Dendritic cell treated with granulocyte-macrophage colony-stimulating factor and Interleukin-4, amounts not matched to agents 40 ng/mL and 50 ng/mL, for 4 days (primary cell): ENCODE results near the gene TNFRSF8.
"Not testable (repeated sequence)": the region's sequence is repeated elsewhere in the genome, so short reads cannot be mapped to it uniquely, and the experiment has no call there.

Source experiments
- H3K27ac Mint-ChIP-seq: one replicate; pipeline ENCODE4 v1.8.0; 2022; ENCODE audit warnings: mild to moderate bottlenecking, mixed read lengths
- H3K27me3 Mint-ChIP-seq: one replicate; pipeline ENCODE4 v1.8.0; 2022; ENCODE audit warnings: mild to moderate bottlenecking, mixed read lengths
- H3K36me3 Mint-ChIP-seq: one replicate; pipeline ENCODE4 v1.8.0; 2022; ENCODE audit warnings: low read depth, mixed read lengths
- H3K4me1 Mint-ChIP-seq: one replicate; pipeline ENCODE4 v1.8.0; 2022; ENCODE audit warnings: low read depth, mixed read lengths
- H3K4me3 Mint-ChIP-seq: one replicate; pipeline ENCODE4 v1.8.0; 2022; ENCODE audit warnings: mild to moderate bottlenecking, moderate library complexity, mixed read lengths
- H3K9me3 Mint-ChIP-seq: one replicate; pipeline ENCODE4 v1.8.0; 2022; ENCODE audit warnings: mixed read lengths
- intact Hi-C: fragments of 100-400 bp; cut with micrococcal nuclease; formaldehyde crosslinking; loops from one replicate; pipeline ENCODE4 v1.15.0; 2022

TNFRSF8 gene

DNA sequence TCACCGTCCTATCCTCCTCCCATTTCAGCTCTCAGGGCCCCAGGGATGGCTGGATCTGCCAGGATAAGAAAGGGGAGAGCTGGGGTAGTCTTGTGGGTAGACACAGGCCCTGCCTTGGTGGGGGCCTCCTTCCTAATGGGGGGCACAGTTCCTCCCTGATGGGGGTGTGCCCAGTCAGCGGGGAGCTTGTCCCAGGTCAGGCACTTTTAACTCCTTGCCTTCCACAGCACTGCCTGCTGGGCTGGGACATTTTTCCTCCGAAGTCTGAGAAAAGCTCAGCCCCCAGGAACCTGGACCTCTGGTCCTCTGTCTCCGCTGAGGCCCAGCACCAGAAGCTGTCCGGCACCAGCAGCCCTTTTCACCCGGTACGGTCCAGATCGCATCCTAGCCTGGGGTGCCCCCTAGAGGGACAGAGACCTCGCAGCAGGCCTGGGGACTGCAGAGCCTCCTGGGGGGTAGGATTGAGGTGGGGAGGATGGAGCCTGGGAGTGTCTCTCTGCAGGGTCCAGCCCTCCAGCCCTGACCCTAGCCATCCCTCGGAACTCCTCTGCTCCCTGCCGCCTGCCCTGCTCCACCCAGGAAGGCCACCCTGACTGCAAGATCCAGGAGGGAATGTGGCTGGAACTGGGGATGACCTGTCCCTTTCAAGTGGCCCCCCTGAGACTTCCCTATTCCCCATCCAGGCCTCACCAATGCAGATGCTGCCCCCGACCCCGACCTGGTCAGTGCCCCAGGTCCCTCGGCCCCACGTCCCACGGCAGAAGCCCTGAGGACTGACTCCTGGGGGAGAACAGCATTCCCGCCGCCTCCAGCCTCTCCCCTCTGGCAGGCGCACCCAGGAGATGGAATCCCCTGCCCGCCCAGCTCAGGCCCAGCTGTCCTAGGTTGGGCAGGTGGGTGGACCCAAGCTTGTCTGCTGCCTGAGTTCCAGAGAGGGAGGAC, 31.8 kb upstream of the TNFRSF8 start:
- Mint-ChIP-seq H3K27me3 (no peaks in the 10 kb centered on the region), H3K4me1 (peaks cover 7% of the 10 kb centered on the region), H3K36me3 (peaks cover 67% of the 10 kb centered on the region), H3K9me3 (no peaks in the 10 kb centered on the region), H3K27ac (no peak overlapping the region), H3K4me3 (no peak overlapping the region)
- intact Hi-C loops = no loop called here

GRCh38 chr1:12032161-12032621, 30.9 kb upstream of the TNFRSF8 start:
- H3K4me3 Mint-ChIP-seq = no peak overlapping the region
- no peaks in the 10 kb centered on the region for H3K27me3 Mint-ChIP-seq
- peaks cover 7% of the 10 kb centered on the region for H3K4me1 Mint-ChIP-seq
- intact Hi-C loops = no loop called here
- H3K9me3 Mint-ChIP-seq = no peaks in the 10 kb centered on the region
- peaks cover 58% of the 10 kb centered on the region for H3K36me3 Mint-ChIP-seq
- no peak overlapping the region for H3K27ac Mint-ChIP-seq

DNA sequence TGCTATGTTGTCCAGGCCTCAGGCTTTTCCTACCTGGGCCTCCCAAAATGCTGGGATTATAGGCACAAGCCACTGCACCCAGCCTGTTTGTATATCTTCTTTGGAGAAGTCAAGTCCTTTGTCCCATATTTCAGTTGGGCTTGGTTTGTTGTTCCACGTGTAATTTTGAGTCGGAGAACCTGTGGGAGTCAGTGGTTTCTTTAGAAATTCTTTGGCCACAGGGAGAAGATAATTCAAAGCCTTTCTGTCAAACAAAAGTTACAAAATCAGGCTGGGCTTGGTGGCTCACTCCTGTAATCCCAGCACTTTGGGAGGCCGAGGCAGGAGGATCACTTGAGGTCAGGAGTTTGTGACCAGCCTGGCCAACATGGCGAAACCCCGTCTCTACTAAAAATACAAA, 29.7 kb upstream of the TNFRSF8 start:
- Mint-ChIP-seq H3K36me3 (peaks cover 46% of the 10 kb centered on the region), H3K27ac (peak overlapping the region; percentile 23)
- H3K9me3 Mint-ChIP-seq, H3K27me3 Mint-ChIP-seq, intact Hi-C loops, H3K4me3 Mint-ChIP-seq, H3K4me1 Mint-ChIP-seq: not testable (repeated sequence)

DNA sequence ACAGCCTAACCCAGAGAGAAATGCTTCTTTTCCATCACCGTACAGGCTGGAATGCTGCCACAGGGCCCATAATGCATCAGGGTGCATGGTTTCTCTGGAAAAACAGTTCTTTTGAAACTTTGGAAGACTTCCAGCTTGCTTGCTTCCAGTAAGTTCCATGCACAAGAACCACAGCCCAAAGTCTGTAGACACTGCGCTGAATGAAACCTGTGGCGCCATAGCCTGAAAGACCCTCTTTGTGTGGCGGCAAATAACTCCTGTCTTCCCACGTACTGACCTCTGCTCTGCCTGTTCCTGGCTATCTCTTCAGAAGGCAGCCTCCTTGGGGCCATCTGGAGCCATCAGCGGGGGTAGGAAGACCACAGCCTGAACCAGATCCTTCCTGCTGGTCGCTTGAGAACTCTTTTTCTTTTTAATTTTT, 28.7 kb upstream of the TNFRSF8 start:
- no peak overlapping the region for H3K4me3 Mint-ChIP-seq
- no peaks in the 10 kb centered on the region for H3K27me3 Mint-ChIP-seq
- peaks cover 7% of the 10 kb centered on the region for H3K4me1 Mint-ChIP-seq
- intact Hi-C loops = no loop called here
- no peaks in the 10 kb centered on the region for H3K9me3 Mint-ChIP-seq
- H3K27ac Mint-ChIP-seq = no peak overlapping the region
- H3K36me3 Mint-ChIP-seq = peaks cover 36% of the 10 kb centered on the region

GRCh38 chr1:12035312-12035711, 27.8 kb upstream of the TNFRSF8 start:
- H3K9me3 Mint-ChIP-seq = no peaks in the 10 kb centered on the region
- H3K27ac Mint-ChIP-seq = no peak overlapping the region
- H3K4me1 Mint-ChIP-seq = peaks cover 7% of the 10 kb centered on the region
- H3K36me3 Mint-ChIP-seq = peaks cover 27% of the 10 kb centered on the region
- H3K4me3 Mint-ChIP-seq = no peak overlapping the region
- H3K27me3 Mint-ChIP-seq = no peaks in the 10 kb centered on the region
- intact Hi-C loops = no loop called here

DNA sequence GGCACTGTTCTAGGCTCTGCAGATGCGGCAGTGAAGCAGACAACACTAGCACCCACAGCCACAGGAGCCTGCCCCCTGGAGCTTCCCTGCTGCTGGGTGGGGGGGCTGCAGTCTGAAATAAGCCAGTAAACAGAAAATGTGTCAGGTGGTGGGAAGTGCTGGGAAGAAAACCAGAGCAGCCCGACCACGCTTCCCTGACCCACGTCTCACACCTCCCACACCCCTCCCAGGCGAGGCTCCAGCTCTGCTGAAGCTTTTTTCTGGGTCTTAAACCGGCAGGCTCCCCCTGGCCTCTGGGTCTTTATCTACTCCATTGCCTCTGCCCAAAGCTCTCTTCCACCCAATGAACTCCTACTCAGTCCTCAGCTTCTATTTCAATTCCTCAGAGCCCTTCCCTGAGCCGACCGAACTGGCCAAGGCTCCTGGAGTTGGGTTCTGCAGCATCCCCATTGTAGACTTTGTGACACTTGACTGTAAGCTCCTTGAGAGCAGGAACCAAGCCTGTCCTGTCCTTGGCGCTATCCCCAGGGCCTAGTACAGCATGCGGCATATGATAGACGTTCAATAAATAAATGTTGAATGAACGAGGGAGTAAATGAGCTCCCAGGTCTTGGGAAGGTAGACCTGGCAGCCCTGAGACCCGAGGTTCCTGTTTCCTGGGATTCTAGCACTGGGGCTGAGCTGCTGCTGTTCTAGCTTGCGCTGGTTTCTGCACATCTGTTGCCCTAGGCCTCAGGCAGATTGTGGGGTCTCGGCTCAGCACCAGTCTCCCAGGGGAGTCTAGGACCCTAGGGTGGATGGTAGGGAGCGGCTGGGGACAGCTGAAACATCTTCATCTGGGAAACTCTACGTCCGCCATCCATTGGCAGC, 25.4 kb upstream of the TNFRSF8 start:
- Mint-ChIP-seq H3K36me3 (peaks cover 3% of the 10 kb centered on the region), H3K4me1 (peaks cover 7% of the 10 kb centered on the region), H3K27ac (no peak overlapping the region), H3K9me3 (no peaks in the 10 kb centered on the region), H3K27me3 (no peaks in the 10 kb centered on the region), H3K4me3 (no peak overlapping the region)
- intact Hi-C loops = no loop called here

- Mint-ChIP-seq H3K4me3 (no peak overlapping the region), H3K27ac (no peak overlapping the region), H3K9me3 (no peaks in the 10 kb centered on the region), H3K27me3 (no peaks in the 10 kb centered on the region), H3K4me1 (peaks cover 7% of the 10 kb centered on the region), H3K36me3 (no peaks in the 10 kb centered on the region)
- intact Hi-C loops = no loop called here
Observed at GRCh38 chr1:12038356-12039163, 24.5 kb upstream of the TNFRSF8 start.

DNA sequence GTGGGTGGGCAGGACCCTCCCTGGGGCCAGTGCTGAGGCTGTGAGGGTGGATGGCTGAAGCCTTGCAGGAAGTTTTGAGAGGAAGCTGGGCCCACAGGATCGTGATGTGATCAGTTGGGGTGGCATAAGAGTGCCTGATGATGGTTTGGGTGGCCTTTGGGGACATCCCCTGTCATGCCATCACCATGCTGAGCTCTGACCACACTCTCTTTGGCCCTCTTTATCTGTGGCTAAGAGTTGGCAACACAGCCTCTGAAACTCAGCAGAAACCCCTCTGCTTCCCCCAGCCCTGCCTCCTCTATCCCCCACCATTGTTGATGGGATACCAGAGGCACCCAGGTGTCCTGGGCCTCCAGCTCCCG, 24.0 kb upstream of the TNFRSF8 start:
- H3K36me3 Mint-ChIP-seq = no peaks in the 10 kb centered on the region
- H3K4me1 Mint-ChIP-seq = peaks cover 7% of the 10 kb centered on the region
- no peaks in the 10 kb centered on the region for H3K9me3 Mint-ChIP-seq
- H3K27ac Mint-ChIP-seq = no peak overlapping the region
- no peaks in the 10 kb centered on the region for H3K27me3 Mint-ChIP-seq
- intact Hi-C loops = no loop called here
- no peak overlapping the region for H3K4me3 Mint-ChIP-seq

- H3K27me3 Mint-ChIP-seq, H3K4me3 Mint-ChIP-seq, H3K4me1 Mint-ChIP-seq, H3K27ac Mint-ChIP-seq, H3K36me3 Mint-ChIP-seq, H3K9me3 Mint-ChIP-seq, intact Hi-C loops: not testable (repeated sequence)
Observed at GRCh38 chr1:12039824-12040456, 23.2 kb upstream of the TNFRSF8 start.

DNA sequence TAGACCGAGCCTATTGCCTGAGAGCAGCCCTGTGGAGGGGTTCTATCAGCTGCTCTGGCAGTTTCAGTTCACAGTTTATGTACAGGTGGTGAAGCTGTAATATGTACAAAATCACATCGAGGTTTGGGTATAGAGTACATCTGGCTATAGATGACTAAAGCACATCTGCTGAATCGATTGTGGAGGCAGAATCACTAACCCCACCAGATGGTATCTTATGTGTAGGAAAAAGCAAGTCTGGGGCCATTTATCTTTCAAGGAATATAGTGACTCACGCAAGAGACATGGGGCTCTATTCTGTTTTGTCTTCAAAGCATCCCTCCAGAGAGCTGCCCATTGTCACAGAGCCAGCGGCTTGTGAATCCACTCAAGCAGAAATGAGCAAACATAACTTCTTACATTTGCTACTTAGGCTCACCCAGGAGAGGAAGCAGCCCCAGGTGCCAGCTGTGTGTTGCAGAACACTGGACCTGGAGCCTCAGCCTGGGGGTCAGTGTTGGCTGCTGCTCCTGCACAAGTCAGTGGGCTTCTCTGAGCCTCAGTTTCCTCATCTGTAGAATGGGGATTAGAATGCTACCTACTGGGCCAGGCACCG, 22.5 kb upstream of the TNFRSF8 start:
- H3K9me3 Mint-ChIP-seq = no peaks in the 10 kb centered on the region
- intact Hi-C loops = no loop called here
- H3K4me1 Mint-ChIP-seq = peaks cover under 1% of the 10 kb centered on the region
- H3K27ac Mint-ChIP-seq = no peak overlapping the region
- H3K36me3 Mint-ChIP-seq = no peaks in the 10 kb centered on the region
- no peaks in the 10 kb centered on the region for H3K27me3 Mint-ChIP-seq
- H3K4me3 Mint-ChIP-seq = no peak overlapping the region

DNA sequence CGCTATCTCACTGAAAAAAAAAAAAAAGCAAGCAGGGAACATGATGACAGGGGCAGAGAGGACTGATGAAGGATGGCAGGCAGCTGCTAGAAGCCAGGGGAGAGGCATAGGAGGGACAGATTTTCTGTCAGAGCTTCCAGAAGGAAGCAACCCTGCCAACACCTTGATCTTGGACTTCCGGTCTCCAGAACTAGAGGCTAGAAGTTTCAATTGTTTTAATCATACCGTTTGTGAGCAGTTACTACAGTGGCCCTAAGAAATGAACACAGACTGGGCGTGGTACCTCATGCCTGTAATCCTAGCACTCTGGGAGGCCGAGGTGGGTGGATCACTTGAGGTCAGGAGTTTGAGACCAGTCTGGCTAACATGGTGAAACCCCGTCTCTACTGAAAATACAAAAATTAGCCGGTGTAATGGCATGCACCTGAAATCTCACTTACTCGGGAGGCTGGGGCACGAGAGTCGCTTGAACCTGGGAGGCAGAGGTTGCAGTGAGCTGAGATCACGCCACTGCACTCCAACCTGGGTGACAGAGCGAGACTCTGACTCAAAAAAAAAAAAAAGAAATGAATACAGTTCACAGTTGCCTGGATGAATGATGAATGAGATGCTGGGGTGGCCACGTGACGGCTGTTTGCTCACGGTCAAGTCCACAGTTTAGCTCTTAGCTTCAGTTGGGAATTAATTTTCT, 18.8 kb upstream of the TNFRSF8 start:
- H3K27me3 Mint-ChIP-seq, intact Hi-C loops, H3K4me3 Mint-ChIP-seq, H3K36me3 Mint-ChIP-seq, H3K9me3 Mint-ChIP-seq, H3K27ac Mint-ChIP-seq, H3K4me1 Mint-ChIP-seq: not testable (repeated sequence)

DNA sequence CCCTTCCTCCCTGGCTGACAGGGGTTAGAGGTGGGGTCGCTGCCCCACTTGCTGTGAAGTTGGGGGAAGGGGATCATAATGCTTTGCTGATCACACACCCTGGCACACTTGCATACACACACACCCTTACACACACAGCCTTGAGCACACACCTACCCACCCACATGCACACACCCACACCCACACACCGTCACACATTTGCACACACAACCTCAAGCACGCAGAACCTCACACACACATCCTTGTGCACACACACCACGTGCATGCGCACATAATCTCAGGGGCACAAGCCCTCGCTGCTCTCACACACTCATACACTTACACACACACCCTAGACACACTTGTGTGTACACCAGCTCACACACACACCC, 16.4 kb upstream of the TNFRSF8 start:
- intact Hi-C loops = no loop called here
- no peak overlapping the region for H3K4me3 Mint-ChIP-seq
- no peak overlapping the region for H3K27ac Mint-ChIP-seq
- H3K36me3 Mint-ChIP-seq = no peaks in the 10 kb centered on the region
- no peaks in the 10 kb centered on the region for H3K9me3 Mint-ChIP-seq
- peaks cover 1% of the 10 kb centered on the region for H3K4me1 Mint-ChIP-seq
- no peaks in the 10 kb centered on the region for H3K27me3 Mint-ChIP-seq
